HG03432 (cell line): Measurements from ENCODE around the gene PCIF1.
"Not testable (repeated sequence)": the region's sequence is repeated elsewhere in the genome, so short reads cannot be mapped to it uniquely, and the experiment has no call there.

Experiments used
- ATAC-seq: cut with Tn5 transposase; IDR thresholded peaks from one replicate; pipeline ENCODE4 v1.9.1; 2021; ENCODE audit warnings: mild to moderate bottlenecking, moderate library complexity; ENCODE audit not compliant: unreplicated experiment

PCIF1 gene

DNA sequence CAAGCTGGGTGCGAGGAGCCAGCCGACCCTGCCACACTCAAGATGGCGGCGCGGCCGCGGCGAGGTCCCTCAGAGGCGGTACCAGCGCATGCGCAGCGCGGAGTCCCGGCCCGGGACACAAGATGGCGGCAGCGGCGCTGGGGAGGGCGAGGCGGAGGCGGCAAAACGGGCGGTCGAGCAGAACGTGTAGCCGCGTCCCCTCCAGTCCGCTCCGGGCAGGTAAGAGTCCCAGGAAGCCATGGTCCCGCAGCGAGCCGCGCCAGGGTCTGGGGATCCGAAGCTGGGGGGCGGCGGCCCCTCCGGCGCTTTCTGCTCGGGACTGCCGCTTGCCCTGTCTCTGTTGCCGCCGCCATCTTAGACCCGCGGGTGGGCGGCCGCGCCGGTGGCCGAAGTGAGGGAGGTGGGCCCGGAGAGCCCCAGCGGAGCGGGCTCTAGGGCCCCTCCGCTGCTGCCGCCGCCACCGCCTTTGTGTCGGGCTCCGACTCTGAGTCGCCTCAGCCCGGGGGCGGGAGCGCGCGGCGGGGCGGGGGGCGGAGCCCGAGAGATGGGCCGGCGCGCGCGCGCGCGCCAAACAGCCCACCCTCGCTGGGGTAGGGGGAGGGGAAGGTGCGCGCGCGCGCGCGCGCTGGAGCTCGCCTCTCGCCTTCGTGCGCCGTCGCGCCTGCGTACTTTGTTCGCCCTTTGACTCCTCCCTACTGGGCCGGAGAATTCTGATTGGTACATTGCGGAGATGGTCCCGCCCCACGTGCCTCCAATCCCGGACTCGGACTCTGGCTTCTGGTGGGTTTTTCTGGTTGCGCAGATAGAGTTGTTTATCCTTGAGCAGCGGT is at the start of gene PCIF1:
Gene PCIF1, plus strand, starts transcription at position 98 of the 830 bp plus-strand sequence. CDS start 4,317 bp downstream, outside the sequence.
- peak; percentile 75 for ATAC-seq

DNA sequence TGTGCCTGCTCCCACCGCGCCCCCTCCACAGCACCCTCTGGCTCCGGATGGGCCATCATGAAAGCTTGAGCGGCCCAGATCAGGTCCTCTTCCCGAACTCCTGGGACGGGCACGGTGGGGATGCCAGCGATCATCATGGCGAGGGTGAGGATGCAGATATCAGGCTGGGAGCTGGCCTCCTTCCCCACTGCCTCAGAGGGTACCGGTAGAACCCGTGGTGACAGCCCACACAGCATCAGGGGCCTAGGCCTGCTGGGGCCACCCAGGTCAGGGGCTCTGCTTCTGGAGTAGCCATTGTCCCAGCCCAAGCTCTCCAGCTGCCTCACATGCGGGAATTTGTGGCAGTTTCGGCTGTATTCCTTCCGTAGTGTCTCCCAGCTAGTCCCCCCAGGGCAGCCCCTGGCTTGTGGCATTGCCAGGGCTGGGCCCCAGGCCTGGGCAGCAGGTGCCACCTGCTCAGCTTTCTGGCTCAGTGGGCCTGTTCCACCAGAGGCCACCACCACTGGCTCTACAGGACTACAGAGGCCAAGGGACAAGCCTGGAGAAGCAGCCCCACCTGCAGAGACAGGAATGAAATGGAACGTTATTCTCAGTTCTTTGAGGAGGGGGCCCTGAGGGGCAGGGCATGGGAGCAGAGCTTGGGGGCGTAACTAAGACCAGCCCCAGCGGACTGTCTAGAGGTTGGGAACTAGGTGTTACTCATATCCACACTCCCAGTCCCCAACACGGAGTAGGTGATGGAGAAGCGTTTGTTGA is 47.7 kb upstream of the PCIF1 start:
- ATAC-seq: no peak

DNA sequence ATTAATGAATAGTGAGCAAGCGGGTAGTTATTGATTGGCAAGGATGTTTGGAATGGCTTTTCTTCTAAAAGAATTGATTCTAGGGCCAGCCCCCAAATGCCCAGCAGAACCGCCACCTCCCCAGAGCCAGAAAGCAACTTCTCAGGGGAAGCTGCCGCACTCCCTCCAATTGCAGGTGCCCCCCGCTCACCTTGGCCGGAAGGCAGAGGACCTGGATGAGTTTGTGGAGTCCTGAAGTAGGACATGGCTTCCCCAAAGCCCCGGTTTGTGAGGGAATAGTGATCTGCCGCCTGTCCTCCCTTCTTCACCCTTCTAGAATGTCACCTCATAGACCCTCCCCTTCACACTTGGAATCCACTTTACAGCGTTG is 47.2 kb upstream of the PCIF1 start, which contains the start of gene SPATA25:
Gene SPATA25, minus strand, starts transcription at position 277 of the 370 bp plus-strand sequence. Its CDS starts 32 bp downstream, at position 245.
- ATAC-seq: no peak

DNA sequence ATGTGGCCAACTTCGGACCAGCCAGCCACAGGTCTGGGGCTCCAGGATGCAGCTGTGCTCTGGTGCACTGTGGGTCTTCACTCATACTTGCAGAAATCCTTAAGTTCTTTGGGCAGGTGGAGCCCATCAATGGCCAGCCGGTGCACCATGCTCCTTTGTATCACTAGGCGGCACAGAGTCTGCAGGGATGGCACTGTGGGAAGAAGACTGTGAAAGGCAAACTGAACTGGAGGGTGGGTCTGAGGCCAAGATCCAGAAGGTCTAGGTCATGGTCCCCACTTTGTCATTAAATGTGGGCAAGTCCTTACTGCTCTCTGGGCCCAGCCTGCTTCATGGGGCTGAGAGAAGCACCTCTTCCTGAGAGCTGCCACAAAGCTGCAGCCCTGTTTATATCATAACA is 45.8 kb upstream of the PCIF1 start:
- ATAC-seq: no peak

DNA sequence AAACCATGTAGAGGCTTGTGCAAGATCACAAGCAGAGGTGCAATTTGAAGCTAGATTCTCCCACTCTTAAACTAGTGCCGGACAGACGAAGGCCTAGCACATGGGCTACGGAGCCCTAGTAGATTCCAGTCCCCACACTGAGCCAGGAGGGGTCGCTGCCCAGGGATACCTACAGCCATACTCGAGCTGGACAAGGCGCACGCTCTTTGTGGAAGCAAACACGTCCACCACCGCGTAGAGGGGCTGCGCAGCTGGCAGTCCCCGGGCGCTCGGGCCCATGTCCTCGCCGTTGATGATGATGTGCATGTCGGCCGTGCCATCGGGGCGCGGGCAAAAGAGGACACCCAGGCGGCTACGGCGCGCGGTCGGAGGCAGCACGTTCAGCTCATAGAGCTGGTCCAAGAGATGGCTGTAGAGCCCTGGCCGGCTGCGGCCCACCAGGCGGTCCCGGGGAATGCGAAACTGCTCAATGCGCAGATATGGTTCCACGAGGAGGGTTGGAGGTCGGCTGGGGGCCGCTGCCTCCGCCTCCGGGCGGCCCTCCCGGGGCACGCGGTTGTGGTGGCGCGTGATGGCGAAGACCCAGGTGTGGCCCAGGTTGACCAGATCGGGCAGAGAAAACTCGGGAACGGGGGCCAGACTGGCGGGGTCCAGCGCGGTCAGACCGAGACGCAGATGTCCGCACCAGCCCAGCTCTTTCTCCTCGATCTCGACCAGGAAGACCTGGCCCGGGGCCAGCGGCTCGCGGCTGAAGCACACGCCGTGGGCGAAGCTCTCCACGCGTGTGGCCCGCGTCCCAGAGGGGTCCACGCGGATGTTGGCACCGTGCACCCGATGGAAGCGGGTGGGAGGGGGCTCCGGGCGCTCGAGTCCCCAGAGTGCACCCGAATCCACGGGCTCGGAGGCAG is 44.2 kb upstream of the PCIF1 start:
- peak; percentile 24 for ATAC-seq

GRCh38 chr20:45890985-45891983 is 43.2 kb upstream of the PCIF1 start, which contains the start of the genes CTSA and NEURL2:
TSS of gene CTSA (plus strand) at chr20:45891335. CDS start at chr20:45891569, 234 bp downstream.
TSS of gene NEURL2 (minus strand) at chr20:45891208. CDS start at chr20:45890991, 217 bp downstream.
- peak; percentile 71 for ATAC-seq

- ATAC-seq: no peak
These were observed 42.2 kb upstream of the PCIF1 start for GRCh38 chr20:45892049-45892825.

DNA sequence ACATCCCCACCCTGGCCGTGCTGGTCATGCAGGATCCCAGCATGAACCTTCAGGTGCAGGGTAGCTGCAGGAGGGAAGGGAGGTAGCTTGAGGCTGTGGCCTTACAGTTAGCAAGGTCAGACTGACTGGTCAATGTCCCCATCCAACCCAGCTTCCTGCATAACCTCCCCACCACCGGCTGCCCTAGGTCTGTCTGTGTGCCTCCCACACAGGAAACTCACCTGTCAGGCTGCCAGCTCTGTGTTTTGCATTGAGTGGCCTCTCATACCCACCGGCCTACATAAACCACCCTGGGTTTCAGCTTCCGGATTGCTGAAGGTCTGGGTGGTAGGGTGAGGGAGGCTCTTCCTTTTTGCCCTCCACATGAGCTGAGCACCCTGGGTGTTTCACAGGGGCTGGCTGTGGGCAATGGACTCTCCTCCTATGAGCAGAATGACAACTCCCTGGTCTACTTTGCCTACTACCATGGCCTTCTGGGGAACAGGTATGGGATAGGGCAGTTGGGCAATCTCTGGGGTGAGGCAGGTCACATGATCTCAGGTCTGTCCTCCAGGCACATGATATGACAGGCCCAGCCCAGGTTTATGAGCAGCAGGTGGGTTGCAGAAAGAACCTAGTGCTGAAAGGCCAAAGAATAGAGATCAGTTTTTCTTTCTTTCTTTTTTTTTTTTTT is 41.5 kb upstream of the PCIF1 start:
- ATAC-seq: no peak

DNA sequence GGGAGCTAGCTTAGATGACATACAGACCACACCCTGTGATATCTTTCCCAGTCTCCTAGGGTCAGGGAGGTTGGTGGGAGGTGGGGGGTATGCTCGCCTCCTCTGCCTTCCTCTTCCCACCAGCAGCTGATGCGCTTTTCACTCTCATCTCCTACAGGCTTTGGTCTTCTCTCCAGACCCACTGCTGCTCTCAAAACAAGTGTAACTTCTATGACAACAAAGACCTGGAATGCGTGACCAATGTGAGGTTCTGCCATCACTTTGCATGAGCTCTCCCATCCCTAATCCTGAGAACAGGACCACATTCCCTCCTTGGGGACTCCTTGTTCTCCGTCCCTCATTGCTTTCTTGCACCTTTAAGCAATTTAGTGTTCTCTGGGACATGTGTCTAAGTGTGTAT is 40.7 kb upstream of the PCIF1 start:
- ATAC-seq: no peak

DNA sequence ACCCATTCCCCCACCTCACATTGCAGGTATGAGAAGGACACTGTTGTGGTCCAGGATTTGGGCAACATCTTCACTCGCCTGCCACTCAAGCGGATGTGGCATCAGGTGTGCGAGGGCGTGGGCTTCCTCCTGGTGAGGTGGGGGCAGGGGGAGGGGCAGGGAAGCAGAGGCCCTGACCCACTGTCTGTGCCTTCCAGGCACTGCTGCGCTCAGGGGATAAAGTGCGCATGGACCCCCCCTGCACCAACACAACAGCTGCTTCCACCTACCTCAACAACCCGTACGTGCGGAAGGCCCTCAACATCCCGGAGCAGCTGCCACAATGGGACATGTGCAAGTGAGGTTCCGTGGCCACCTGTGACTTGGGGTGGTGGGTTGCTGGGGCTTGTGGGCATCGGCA is 39.7 kb upstream of the PCIF1 start:
- no peak for ATAC-seq

DNA sequence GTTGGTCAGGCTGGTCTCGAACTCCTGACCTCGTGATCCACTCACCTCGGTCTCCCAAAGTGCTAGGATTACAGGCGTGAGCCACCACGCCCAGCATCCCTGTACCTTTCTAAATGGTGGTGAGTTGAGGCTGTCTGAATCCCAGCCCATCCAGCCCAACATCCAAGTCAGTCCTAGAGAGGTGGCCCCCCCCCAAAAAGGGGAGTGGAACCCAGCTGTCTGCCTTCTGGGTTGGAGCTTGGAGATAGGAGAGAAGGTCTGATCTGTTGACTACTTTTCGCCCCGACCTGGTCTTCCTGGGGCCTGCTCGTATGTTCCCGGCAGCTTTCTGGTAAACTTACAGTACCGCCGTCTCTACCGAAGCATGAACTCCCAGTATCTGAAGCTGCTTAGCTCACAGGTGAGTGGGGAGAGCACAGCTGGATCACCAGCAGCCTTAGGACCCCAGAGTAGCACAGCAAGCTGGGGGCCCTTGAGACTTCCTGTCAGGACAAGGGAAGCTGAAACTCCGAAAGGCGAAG is 37.8 kb upstream of the PCIF1 start:
- ATAC-seq: no peak

DNA sequence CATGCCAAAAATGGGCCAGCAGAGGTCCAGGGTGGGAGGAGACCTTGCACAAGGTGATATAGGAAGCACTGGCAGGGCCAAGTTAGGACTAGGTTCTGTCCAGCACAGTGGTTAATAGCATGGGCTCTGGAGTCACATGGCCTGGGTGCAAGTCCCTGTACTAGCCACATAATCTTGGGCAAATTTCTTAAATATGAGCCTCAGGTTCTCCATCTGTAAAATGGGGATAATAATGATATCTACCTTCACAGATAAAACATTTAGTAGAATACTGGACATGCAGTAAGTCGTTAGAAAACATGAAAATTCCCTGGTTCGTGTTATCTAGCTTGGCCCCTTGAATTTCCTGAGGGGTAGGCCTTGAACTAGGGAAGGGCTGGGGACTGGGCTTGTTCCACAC is 37.2 kb upstream of the PCIF1 start:
- ATAC-seq: no peak

DNA sequence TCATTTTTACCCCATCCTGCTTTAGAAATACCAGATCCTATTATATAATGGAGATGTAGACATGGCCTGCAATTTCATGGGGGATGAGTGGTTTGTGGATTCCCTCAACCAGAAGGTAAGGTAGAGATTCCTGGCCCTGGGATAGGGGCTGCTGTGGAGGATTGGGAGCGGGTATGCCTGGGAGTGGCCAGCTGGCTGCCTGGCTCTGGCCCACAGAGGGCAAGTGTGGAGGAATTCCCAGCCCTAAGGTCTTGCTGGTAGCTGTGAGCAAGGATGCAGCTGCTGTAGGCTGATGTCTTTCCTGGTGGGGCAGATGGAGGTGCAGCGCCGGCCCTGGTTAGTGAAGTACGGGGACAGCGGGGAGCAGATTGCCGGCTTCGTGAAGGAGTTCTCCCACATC is 36.8 kb upstream of the PCIF1 start:
- no peak for ATAC-seq

DNA sequence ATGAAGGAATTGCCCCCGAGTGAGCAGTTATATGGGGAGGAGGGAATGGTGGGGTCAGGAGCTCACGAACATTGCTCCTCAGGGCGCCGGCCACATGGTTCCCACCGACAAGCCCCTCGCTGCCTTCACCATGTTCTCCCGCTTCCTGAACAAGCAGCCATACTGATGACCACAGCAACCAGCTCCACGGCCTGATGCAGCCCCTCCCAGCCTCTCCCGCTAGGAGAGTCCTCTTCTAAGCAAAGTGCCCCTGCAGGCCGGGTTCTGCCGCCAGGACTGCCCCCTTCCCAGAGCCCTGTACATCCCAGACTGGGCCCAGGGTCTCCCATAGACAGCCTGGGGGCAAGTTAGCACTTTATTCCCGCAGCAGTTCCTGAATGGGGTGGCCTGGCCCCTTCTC is 36.2 kb upstream of the PCIF1 start:
- no peak for ATAC-seq

DNA sequence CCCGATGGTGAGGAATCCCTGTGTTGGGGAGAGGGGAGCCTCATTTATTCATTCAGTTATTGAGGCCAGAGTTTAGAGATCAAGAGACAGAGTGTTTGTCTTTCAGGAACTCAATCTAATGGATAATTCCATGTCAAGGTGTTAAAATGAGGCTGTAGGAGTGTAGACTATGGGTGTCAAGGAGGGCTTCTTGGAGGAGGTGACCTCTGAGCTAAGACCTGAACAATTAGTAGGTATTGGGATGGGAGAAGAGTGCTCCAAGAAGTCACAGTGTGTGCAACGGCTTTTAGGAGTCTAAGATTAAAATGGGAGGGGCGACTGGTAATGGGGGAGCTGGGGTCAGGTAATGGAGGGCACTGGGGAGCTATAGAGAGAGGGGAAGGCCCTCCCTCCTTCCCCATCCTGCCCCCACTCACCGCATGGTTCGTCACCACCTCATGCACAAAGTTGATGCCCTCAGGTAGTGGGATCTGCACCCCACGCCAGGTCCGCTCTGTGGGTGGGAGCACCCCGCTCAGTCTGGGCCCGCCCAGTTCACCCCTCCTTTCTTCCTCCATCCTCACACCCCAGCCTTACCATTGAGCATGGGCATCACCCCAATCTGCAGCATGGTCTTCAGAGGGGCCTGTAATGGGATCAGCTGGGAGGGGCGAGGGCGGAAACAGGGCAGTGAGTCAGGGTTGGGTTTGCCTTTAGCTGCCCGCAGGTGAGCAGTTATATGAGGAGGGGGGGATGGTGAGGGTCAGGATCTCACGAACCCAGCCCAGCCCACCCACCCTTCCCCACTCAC is 35.2 kb upstream of the PCIF1 start:
- ATAC-seq: no peak

- ATAC-seq: not testable (repeated sequence)
These were observed 33.2 kb upstream of the PCIF1 start for GRCh38 chr20:45901332-45901731.

DNA sequence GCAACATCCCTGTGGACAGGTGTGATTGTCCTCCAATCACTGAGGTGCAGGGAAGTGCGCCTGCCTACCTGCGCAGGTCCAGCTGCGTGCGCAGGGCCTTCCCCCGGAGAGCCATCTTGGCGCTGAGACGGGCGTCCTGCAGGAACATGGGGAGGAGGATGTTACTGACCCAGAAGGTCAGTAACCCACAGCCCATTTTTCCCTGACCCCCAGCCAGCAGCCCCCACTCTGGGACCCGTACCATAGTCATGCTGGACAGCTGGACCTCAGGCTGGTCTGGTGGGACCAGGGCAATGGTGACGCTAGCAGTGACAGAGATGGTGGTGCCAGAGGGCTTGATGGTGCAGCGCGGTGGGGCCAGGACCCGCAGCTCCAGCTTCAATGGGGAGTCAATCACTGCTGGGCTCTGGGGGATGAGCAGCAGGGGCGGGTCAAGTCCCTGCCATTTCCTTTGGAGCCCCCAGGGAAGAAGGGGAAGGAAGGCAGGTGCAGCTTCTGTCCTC is 32.2 kb upstream of the PCIF1 start:
- no peak for ATAC-seq
